ENCODE data around the gene RPL10. TPM values are rescaled to one million over a fixed set of nuclear protein-coding genes. Genes with fewer than 3 reads are reported as not detected.

RPL10 gene
- total and polyA plus RNA-seq, 2 experiments from 2014 or later, result 1,000 to 2,299 TPM

DNA sequence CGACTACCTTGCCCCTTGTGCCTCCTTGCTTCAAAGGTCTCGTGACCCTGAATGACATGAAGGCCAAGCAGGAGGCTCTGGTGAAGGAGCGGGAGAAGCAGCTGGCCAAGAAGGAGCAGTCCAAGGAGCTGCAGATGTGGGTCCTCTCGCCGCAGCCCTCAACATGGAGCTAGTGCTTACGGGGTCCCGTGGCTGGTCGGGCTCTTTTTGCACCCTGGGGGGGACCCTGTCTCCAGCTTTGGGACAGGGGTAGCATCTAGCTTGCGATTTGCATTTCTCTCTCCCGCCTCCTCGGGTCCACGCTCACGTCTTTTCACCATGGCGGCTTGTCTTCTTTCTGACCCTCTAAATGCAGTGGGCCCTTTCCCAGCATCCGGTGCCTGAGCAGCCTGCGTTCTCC is 47.6 kb downstream of the RPL10 start:
- no peak overlapping the region for H3K27ac ChIP-seq
- no peaks in the 10 kb centered on the region for H3K27me3 ChIP-seq
- no peaks in the 10 kb centered on the region for H3K9me3 ChIP-seq (ENCODE audit: low read depth)
- H3K4me1 ChIP-seq (ENCODE audit: low read depth), result no peaks in the 10 kb centered on the region
- TF ChIP-seq, protein P1, sequence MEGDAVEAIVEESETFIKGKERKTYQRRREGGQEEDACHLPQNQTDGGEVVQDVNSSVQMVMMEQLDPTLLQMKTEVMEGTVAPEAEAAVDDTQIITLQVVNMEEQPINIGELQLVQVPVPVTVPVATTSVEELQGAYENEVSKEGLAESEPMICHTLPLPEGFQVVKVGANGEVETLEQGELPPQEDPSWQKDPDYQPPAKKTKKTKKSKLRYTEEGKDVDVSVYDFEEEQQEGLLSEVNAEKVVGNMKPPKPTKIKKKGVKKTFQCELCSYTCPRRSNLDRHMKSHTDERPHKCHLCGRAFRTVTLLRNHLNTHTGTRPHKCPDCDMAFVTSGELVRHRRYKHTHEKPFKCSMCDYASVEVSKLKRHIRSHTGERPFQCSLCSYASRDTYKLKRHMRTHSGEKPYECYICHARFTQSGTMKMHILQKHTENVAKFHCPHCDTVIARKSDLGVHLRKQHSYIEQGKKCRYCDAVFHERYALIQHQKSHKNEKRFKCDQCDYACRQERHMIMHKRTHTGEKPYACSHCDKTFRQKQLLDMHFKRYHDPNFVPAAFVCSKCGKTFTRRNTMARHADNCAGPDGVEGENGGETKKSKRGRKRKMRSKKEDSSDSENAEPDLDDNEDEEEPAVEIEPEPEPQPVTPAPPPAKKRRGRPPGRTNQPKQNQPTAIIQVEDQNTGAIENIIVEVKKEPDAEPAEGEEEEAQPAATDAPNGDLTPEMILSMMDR (IDR thresholded peaks at IDR 0.05; ENCODE audit: low read depth, low read length), result no peak
- H3K36me3 ChIP-seq, result no peaks in the 10 kb centered on the region
- no peak overlapping the region for H3K4me3 ChIP-seq
- DNase-seq (ENCODE audit: low read depth in 1 of 2, low spot score in 1 of 2), result no peak

DNA sequence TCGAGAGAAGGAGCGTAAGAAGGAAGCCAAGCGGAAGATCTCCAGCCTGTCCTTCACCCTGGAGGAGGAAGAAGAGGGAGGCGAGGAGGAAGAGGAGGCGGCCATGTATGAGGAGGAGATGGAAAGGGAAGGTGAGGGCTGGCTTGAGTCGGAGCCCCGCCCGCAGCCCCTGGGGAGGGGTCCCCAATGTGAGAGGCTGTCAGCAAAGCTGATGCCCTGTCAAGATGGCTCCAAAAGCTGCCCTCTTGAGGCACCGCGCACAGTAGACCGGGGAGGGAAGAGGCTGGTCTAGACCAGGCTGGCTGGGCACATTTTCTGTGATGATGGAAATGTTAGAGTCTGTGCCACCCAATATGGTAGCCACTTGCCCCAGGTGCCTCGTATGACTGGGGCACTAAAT is 48.3 kb downstream of the RPL10 start:
- H3K4me1 ChIP-seq (ENCODE audit: low read depth), result no peaks in the 10 kb centered on the region
- H3K9me3 ChIP-seq (ENCODE audit: low read depth), result no peaks in the 10 kb centered on the region
- TF ChIP-seq, protein P1 (IDR thresholded peaks at IDR 0.05; ENCODE audit: low read depth, low read length), result no peak
- no peak for DNase-seq (ENCODE audit: low read depth in 1 of 2, low spot score in 1 of 2)
- no peak overlapping the region for H3K27ac ChIP-seq
- H3K4me3 ChIP-seq, result no peak overlapping the region
- H3K27me3 ChIP-seq, result no peaks in the 10 kb centered on the region
- no peaks in the 10 kb centered on the region for H3K36me3 ChIP-seq

DNA sequence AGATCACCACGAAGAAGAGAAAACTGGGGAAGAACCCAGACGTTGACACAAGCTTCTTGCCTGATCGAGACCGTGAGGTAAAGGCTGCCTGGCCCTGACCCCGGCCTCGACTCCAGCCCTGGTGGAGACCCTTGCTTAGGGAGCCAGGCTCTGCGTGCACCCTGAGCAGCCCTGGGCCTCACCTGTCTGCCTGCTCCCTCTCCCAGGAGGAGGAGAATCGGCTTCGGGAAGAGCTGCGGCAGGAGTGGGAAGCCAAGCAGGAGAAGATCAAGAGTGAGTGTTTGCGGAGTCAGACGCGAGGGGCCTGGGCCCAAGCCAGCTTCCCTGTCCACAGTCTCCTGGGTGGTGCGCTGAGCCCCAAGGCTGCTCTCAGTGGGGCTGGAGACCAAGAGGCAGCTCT is 50.3 kb downstream of the RPL10 start:
- Histone ChIP-seq H3K27ac (no peak overlapping the region), H3K4me3 (no peak overlapping the region), H3K36me3 (no peaks in the 10 kb centered on the region), H3K4me1 (ENCODE audit: low read depth) (no peaks in the 10 kb centered on the region), H3K27me3 (no peaks in the 10 kb centered on the region), H3K9me3 (ENCODE audit: low read depth) (no peaks in the 10 kb centered on the region)
- no peak for DNase-seq (ENCODE audit: low read depth in 1 of 2, low spot score in 1 of 2)
- TF ChIP-seq, protein P1 (IDR thresholded peaks at IDR 0.05; ENCODE audit: low read depth, low read length), result no peak

DNA sequence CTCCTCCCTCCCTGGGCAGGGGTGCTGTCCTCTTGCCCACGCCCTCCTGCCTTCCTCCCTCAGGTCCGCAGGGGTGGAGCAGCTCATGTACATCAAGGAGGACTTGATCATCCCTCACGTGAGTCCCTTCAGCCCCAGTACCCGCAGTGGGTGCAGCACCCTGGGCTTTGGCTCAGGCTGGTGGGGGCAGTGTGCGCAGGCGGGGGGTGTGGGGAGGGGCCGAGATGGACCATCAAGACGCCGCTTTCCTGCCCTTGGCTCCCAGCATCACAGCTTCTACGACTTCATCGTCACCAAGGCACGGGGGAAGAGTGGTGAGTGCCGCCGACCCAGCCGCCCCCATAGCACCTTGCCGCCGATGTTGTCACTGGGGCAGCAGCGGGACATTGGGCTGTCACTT is 51.4 kb downstream of the RPL10 start:
- no peak overlapping the region for H3K27ac ChIP-seq
- TF ChIP-seq, protein P1 (IDR thresholded peaks at IDR 0.05; ENCODE audit: low read depth, low read length), result no peak
- H3K4me1 ChIP-seq (ENCODE audit: low read depth), result no peaks in the 10 kb centered on the region
- no peak for DNase-seq (ENCODE audit: low read depth in 1 of 2, low spot score in 1 of 2)
- no peaks in the 10 kb centered on the region for H3K36me3 ChIP-seq
- no peaks in the 10 kb centered on the region for H3K9me3 ChIP-seq (ENCODE audit: low read depth)
- no peak overlapping the region for H3K4me3 ChIP-seq
- H3K27me3 ChIP-seq, result no peaks in the 10 kb centered on the region

- Histone ChIP-seq H3K9me3 (ENCODE audit: low read depth) (no peaks in the 10 kb centered on the region), H3K36me3 (no peaks in the 10 kb centered on the region), H3K4me3 (no peak overlapping the region), H3K4me1 (ENCODE audit: low read depth) (no peaks in the 10 kb centered on the region), H3K27me3 (no peaks in the 10 kb centered on the region), H3K27ac (no peak overlapping the region)
- TF ChIP-seq, protein P1 (IDR thresholded peaks at IDR 0.05; ENCODE audit: low read depth, low read length), result no peak
- DNase-seq (ENCODE audit: low read depth in 1 of 2, low spot score in 1 of 2), result no peak
Observed at GRCh38 chrX:154450312-154450711, 52.1 kb downstream of the RPL10 start.

Other genes with a start within 250 kb of the RPL10 start
- gene OPN1MW, start 215.8 kb upstream of the RPL10 start, total RNA-seq, result not detected in 2 replicates
- gene OPN1MW, start 215.8 kb upstream of the RPL10 start, polyA plus RNA-seq, result not detected in 2 replicates
- not detected in 2 replicates for gene OPN1MW2, start 178.6 kb upstream of the RPL10 start, total RNA-seq
- not detected in 2 replicates for gene OPN1MW2, start 178.6 kb upstream of the RPL10 start, polyA plus RNA-seq
- not detected in 2 replicates for gene OPN1MW3, start 140.8 kb upstream of the RPL10 start, total RNA-seq
- gene OPN1MW3, start 140.8 kb upstream of the RPL10 start, polyA plus RNA-seq, result not detected in 2 replicates
- gene TEX28, start 103.3 kb upstream of the RPL10 start, total RNA-seq, result not detected in 2 replicates
- not detected in 2 replicates for gene TEX28, start 103.3 kb upstream of the RPL10 start, polyA plus RNA-seq
- not detected in 2 replicates for gene TKTL1, start 102.6 kb upstream of the RPL10 start, total RNA-seq
- gene TKTL1, start 102.6 kb upstream of the RPL10 start, polyA plus RNA-seq, result not detected in 2 replicates
- 405 and 447 TPM in 2 replicates for gene FLNA, start 23.7 kb upstream of the RPL10 start, total RNA-seq
- 250 and 341 TPM in 2 replicates for gene FLNA, start 23.7 kb upstream of the RPL10 start, polyA plus RNA-seq
- 56.9 and 66.2 TPM in 2 replicates for gene EMD, start 19.1 kb upstream of the RPL10 start, total RNA-seq
- 77.7 and 91.2 TPM in 2 replicates for gene EMD, start 19.1 kb upstream of the RPL10 start, polyA plus RNA-seq
- gene DNASE1L1, start 10.9 kb downstream of the RPL10 start, total RNA-seq, result 34.3 and 40.4 TPM in 2 replicates
- 24.8 and 26.1 TPM in 2 replicates for gene DNASE1L1, start 10.9 kb downstream of the RPL10 start, polyA plus RNA-seq
- gene TAFAZZIN, start 13.2 kb downstream of the RPL10 start, total RNA-seq, result 37.4 and 52.1 TPM in 2 replicates
- gene TAFAZZIN, start 13.2 kb downstream of the RPL10 start, polyA plus RNA-seq, result 59.7 and 65.0 TPM in 2 replicates
- gene ATP6AP1, start 30.3 kb downstream of the RPL10 start, total RNA-seq, result 52.4 and 71.8 TPM in 2 replicates
- gene ATP6AP1, start 30.3 kb downstream of the RPL10 start, polyA plus RNA-seq, result 132 and 155 TPM in 2 replicates
- gene GDI1, start 38.8 kb downstream of the RPL10 start, total RNA-seq, result 159 and 190 TPM in 2 replicates
- 131 and 144 TPM in 2 replicates for gene GDI1, start 38.8 kb downstream of the RPL10 start, polyA plus RNA-seq
- gene FAM50A, start 45.8 kb downstream of the RPL10 start, total RNA-seq, result 81.8 and 86.1 TPM in 2 replicates
- gene FAM50A, start 45.8 kb downstream of the RPL10 start, polyA plus RNA-seq, result 133 and 147 TPM in 2 replicates
- 13.6 and 13.7 TPM in 2 replicates for gene PLXNA3, start 59.9 kb downstream of the RPL10 start, total RNA-seq
- gene PLXNA3, start 59.9 kb downstream of the RPL10 start, polyA plus RNA-seq, result 23.3 and 27.4 TPM in 2 replicates
- 71.2 and 82.7 TPM in 2 replicates for gene LAGE3, start 80.9 kb downstream of the RPL10 start, total RNA-seq
- gene LAGE3, start 80.9 kb downstream of the RPL10 start, polyA plus RNA-seq, result 63.5 and 71.4 TPM in 2 replicates
- gene UBL4A, start 88.2 kb downstream of the RPL10 start, total RNA-seq, result 65.2 and 103 TPM in 2 replicates
- gene UBL4A, start 88.2 kb downstream of the RPL10 start, polyA plus RNA-seq, result 53.4 and 60.7 TPM in 2 replicates
- gene SLC10A3, start 92.3 kb downstream of the RPL10 start, total RNA-seq, result 31.1 and 47.3 TPM in 2 replicates
- 25.9 and 29.9 TPM in 2 replicates for gene SLC10A3, start 92.3 kb downstream of the RPL10 start, polyA plus RNA-seq
- gene FAM3A, start 117.9 kb downstream of the RPL10 start, total RNA-seq, result 121 and 140 TPM in 2 replicates
- gene FAM3A, start 117.9 kb downstream of the RPL10 start, polyA plus RNA-seq, result 112 and 136 TPM in 2 replicates
- gene G6PD, start 148.5 kb downstream of the RPL10 start, total RNA-seq, result 30.7 and 36.0 TPM in 2 replicates
- 7.7 and 9.9 TPM in 2 replicates for gene G6PD, start 148.5 kb downstream of the RPL10 start, polyA plus RNA-seq
- 15.1 and 18.7 TPM in 2 replicates for gene IKBKG, start 149.2 kb downstream of the RPL10 start, total RNA-seq
- gene IKBKG, start 149.2 kb downstream of the RPL10 start, polyA plus RNA-seq, result 13.6 and 23.5 TPM in 2 replicates
- not detected in 2 replicates for gene CTAG1A, start 186.8 kb downstream of the RPL10 start, total RNA-seq
- gene CTAG1A, start 186.8 kb downstream of the RPL10 start, polyA plus RNA-seq, result not detected in 2 replicates
- gene CTAG1B, start 220.9 kb downstream of the RPL10 start, total RNA-seq, result not detected in 2 replicates
- not detected in 2 replicates for gene CTAG1B, start 220.9 kb downstream of the RPL10 start, polyA plus RNA-seq

Measured in cardiac muscle cell (in vitro differentiated cells and primary cell).